Measurements from ENCODE around the gene RPA3. TPM values are rescaled to one million over a fixed set of nuclear protein-coding genes. Genes with fewer than 3 reads are reported as not detected.

Gene RPA3
- total RNA-seq, 2 experiments from 2014 or later, result 188 to 203 TPM

DNA sequence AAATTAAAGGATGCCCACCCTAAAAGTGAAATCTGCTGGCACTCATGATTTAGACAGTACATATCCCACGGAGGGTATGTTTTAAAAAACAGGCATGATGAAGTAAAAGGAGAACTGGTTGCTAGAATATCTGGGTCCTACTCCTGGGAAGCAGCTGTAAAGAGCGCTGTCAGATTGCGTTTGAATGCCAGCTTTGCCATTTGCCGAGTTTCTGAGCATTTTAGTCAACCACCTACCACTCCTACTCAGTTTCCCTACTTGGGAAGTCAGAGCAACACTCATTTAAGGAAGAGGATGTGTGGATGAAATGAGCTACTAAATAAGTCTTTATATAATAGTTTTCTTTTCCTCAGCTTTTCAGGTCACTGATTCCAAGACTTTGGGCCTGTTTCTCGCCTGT is 79.0 kb downstream of the RPA3 start:
- no peaks in the 10 kb centered on the region for H3K9me3 Mint-ChIP-seq
- peak overlapping the region; percentile 89 for H3K4me3 Mint-ChIP-seq
- CTCF ChIA-PET, result no interaction called here
- peak overlapping the region; percentile 99 for H3K27ac Mint-ChIP-seq
- POLR2A ChIA-PET, result interaction anchor here (0.6 to 2.7 kb wide), 6 partner anchors 25 to 486 kb away, joined by 3 to 11 read pairs (median 4); no protein-coding TSS in a partner anchor
- ATAC-seq (no peak), DNase-seq (peak; percentile 7)
- peaks cover 42% of the 10 kb centered on the region for H3K36me3 Mint-ChIP-seq (ENCODE audit: low read depth)
- TF ChIP-seq, protein P1, sequence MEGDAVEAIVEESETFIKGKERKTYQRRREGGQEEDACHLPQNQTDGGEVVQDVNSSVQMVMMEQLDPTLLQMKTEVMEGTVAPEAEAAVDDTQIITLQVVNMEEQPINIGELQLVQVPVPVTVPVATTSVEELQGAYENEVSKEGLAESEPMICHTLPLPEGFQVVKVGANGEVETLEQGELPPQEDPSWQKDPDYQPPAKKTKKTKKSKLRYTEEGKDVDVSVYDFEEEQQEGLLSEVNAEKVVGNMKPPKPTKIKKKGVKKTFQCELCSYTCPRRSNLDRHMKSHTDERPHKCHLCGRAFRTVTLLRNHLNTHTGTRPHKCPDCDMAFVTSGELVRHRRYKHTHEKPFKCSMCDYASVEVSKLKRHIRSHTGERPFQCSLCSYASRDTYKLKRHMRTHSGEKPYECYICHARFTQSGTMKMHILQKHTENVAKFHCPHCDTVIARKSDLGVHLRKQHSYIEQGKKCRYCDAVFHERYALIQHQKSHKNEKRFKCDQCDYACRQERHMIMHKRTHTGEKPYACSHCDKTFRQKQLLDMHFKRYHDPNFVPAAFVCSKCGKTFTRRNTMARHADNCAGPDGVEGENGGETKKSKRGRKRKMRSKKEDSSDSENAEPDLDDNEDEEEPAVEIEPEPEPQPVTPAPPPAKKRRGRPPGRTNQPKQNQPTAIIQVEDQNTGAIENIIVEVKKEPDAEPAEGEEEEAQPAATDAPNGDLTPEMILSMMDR (IDR thresholded peaks at IDR 0.05), result no peak
- intact Hi-C loops (cut with micrococcal nuclease), result no loop called here
- H3K27me3 Mint-ChIP-seq, result no peaks in the 10 kb centered on the region
- peaks cover 34% of the 10 kb centered on the region for H3K4me1 Mint-ChIP-seq (ENCODE audit: low read depth)

DNA sequence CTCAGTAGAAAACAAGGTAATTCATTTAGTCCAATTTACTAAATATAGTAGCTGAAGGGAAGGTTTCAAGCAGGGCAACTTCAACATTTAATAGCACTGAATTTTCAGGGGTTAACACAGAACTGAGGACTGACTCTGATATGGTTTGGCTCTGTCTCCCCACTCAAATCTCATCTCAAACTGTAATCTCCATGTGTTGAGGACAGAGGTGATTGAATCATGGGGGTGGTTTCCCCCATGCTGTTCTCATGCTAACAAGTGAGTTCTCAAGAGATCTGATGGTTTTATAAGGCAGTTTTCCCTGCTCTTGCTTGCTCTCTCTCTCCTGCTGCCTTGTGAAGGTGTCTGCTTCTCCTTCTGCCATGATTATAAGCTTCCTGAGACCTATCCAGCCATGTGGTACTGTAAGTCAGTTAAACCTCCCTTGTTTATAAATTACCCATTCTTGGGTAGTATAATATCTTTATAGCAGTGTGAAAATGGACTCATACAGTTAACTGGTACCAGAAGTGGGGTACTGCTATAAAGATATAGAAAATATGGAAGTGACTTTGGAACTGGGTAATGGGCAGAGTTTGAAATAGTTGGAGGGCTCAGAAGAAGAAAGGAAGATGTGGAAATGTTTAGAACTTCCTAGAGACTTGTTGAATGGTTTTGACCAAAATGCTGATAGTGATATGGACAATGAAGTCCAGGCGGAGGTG is 87.6 kb downstream of the RPA3 start:
- ATAC-seq, result no peak
- Mint-ChIP-seq H3K36me3 (ENCODE audit: low read depth) (peaks cover 1% of the 10 kb centered on the region), H3K4me3 (no peak overlapping the region), H3K27ac (no peak overlapping the region), H3K4me1 (ENCODE audit: low read depth) (no peaks in the 10 kb centered on the region), H3K9me3 (peaks cover 14% of the 10 kb centered on the region), H3K27me3 (no peaks in the 10 kb centered on the region)
- TF ChIP-seq, protein P1 (IDR thresholded peaks at IDR 0.05), result no peak
- no peak for DNase-seq
- POLR2A ChIA-PET, result interaction anchor here (0.6 kb wide), 1 partner anchor 343 kb away, joined by 5 read pairs; no protein-coding TSS in a partner anchor
- CTCF ChIA-PET, result no interaction called here
- intact Hi-C loops (cut with micrococcal nuclease), result no loop called here

DNA sequence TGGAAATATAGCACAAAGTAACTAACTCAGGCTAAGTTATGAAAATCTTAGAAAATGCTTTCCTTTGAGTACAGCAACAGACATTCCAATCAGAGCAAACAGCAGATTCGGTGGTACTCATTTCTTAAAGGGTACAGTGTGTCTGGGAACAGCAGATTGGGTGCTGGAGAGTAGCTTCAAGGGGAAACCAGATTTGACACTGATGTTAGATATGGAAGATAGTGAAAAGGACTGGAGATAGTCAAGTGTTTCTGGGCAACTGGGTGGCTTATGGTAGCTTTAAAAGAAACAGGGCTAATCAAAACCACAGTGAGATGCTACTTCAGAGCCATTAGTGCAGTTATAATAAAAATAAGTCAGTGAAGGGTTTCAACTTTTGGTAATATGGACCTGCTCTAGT is 89.9 kb downstream of the RPA3 start:
- CTCF ChIA-PET, result no interaction called here
- no peak overlapping the region for H3K4me3 Mint-ChIP-seq

DNA sequence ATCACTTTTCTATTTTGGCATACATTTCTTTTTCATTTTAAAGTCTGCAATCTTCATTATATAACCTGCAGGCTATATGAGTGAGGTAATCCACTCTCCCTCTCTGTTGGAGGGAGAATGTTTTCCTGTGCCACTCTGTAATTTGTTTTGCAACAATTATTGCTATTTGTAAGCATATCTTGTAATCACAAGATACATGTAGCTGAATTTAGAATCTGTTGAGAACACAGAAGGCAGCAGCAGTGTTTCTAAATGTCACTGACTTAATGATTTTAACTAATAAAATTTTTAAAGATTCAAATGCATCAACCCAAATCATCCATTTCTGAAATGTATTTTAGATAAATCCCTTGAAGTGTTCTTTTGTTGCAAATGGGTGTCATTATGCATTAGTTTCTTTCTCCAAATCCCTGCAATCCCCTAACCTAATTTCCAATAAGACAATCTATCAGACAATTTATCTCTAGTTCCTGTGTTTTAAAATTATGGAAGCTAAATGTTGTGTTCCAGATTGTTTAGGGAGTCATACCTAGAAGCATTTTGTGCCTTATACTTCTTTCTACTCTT is 97.7 kb downstream of the RPA3 start:
- no peak overlapping the region for H3K27ac Mint-ChIP-seq
- no peak for ATAC-seq
- CTCF ChIA-PET, result interaction anchor here (1.2 kb wide), 1 partner anchor 26 kb away, joined by 3 read pairs; no protein-coding TSS in a partner anchor
- intact Hi-C loops (cut with micrococcal nuclease), result no loop called here
- peaks cover 7% of the 10 kb centered on the region for H3K4me1 Mint-ChIP-seq (ENCODE audit: low read depth)
- DNase-seq, result no peak
- peaks cover under 1% of the 10 kb centered on the region for H3K9me3 Mint-ChIP-seq
- no peak overlapping the region for H3K4me3 Mint-ChIP-seq
- no peaks in the 10 kb centered on the region for H3K36me3 Mint-ChIP-seq (ENCODE audit: low read depth)
- POLR2A ChIA-PET, result no interaction called here
- H3K27me3 Mint-ChIP-seq, result peaks cover 3% of the 10 kb centered on the region
- TF ChIP-seq, protein P1 (IDR thresholded peaks at IDR 0.05), result no peak

More for the DNA sequence above, 89.9 kb downstream of the RPA3 start:
- POLR2A ChIA-PET, result no interaction called here
- Mint-ChIP-seq H3K9me3 (peaks cover 15% of the 10 kb centered on the region), H3K36me3 (ENCODE audit: low read depth) (no peaks in the 10 kb centered on the region), H3K4me1 (ENCODE audit: low read depth) (no peaks in the 10 kb centered on the region), H3K27me3 (no peaks in the 10 kb centered on the region), H3K27ac (no peak overlapping the region)
- no peak for ATAC-seq
- intact Hi-C loops (cut with micrococcal nuclease), result no loop called here
- DNase-seq, result no peak
- TF ChIP-seq, protein P1 (IDR thresholded peaks at IDR 0.05), result no peak

DNA sequence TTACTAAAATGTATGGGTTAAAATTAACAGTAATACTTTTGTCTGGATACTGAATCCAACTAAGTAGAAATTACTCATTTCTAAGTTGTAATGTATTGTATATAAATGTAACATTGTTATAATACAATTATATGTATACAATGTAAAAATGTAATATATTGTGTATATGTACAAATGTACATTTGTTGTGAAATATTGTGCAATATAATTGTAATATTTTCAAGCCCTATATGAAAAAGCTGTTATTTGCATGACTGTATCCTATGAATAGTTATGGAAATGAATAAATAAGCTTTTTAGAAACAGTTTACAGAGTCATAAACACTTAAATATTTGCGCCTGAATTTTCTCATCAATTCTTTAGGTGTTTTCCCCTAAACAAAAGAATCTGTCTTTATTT is 98.2 kb downstream of the RPA3 start:
- no peak for ATAC-seq
- TF ChIP-seq, protein P1 (IDR thresholded peaks at IDR 0.05), result no peak
- POLR2A ChIA-PET, result no interaction called here

More for the DNA sequence above, 98.2 kb downstream of the RPA3 start:
- Mint-ChIP-seq H3K27me3 (peaks cover 3% of the 10 kb centered on the region), H3K4me1 (ENCODE audit: low read depth) (peaks cover 7% of the 10 kb centered on the region), H3K9me3 (no peaks in the 10 kb centered on the region), H3K4me3 (no peak overlapping the region), H3K27ac (no peak overlapping the region), H3K36me3 (ENCODE audit: low read depth) (no peaks in the 10 kb centered on the region)
- CTCF ChIA-PET, result interaction anchor here (1.2 kb wide), 1 partner anchor 25 kb away, joined by 3 read pairs; no protein-coding TSS in a partner anchor
- no peak for DNase-seq
- intact Hi-C loops (cut with micrococcal nuclease), result no loop called here
